GM19463 (cell line): ENCODE measurements around the gene SRPK3.
"Not testable (repeated sequence)": the region's sequence is repeated elsewhere in the genome, so short reads cannot be mapped to it uniquely, and the experiment has no call there.

Source experiments
- ATAC-seq: cut with Tn5 transposase; IDR thresholded peaks from one replicate; pipeline ENCODE4 v1.9.1; 2021; ENCODE audit warnings: mild to moderate bottlenecking, moderate library complexity; ENCODE audit not compliant: unreplicated experiment

SRPK3 gene, protein sequence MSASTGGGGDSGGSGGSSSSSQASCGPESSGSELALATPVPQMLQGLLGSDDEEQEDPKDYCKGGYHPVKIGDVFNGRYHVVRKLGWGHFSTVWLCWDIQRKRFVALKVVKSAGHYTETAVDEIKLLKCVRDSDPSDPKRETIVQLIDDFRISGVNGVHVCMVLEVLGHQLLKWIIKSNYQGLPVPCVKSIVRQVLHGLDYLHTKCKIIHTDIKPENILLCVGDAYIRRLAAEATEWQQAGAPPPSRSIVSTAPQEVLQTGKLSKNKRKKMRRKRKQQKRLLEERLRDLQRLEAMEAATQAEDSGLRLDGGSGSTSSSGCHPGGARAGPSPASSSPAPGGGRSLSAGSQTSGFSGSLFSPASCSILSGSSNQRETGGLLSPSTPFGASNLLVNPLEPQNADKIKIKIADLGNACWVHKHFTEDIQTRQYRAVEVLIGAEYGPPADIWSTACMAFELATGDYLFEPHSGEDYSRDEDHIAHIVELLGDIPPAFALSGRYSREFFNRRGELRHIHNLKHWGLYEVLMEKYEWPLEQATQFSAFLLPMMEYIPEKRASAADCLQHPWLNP

DNA sequence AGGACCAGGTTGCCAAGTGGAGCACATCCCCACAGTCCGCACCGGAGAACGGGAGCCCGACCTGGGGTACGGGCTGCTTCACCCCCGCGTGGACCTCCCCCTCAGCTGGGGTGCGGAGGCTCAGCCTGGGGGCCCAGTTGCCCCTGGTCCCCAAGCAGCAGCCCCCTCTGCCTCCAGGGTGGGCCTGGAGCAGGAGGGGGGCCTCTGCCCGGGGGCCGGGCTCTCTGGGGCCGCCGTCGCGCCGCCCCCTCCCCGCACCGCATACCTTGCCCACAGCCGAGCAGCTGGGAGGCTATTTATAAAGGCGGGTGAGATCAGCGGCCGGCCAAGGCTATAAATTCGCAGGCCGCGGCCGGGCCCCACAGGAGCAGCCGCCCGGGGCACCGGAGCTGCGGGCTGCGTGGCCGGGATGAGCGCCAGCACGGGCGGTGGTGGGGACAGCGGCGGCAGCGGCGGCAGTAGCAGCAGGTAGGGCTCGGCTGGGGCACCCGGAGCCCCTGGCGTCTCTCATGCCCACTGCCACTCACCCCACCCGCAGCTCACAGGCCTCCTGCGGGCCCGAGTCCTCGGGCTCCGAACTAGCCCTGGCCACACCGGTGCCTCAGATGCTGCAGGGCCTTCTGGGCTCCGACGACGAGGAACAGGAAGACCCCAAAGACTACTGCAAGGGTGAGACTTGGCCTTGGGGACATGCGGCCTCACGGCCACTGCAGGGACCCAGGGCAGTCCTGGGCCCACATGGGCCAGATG lies at the start of gene SRPK3:
SRPK3 (plus strand) TSS at position 364 of the 750 bp plus-strand sequence; CDS start at position 410, 46 bp downstream.
- no peak for ATAC-seq

DNA sequence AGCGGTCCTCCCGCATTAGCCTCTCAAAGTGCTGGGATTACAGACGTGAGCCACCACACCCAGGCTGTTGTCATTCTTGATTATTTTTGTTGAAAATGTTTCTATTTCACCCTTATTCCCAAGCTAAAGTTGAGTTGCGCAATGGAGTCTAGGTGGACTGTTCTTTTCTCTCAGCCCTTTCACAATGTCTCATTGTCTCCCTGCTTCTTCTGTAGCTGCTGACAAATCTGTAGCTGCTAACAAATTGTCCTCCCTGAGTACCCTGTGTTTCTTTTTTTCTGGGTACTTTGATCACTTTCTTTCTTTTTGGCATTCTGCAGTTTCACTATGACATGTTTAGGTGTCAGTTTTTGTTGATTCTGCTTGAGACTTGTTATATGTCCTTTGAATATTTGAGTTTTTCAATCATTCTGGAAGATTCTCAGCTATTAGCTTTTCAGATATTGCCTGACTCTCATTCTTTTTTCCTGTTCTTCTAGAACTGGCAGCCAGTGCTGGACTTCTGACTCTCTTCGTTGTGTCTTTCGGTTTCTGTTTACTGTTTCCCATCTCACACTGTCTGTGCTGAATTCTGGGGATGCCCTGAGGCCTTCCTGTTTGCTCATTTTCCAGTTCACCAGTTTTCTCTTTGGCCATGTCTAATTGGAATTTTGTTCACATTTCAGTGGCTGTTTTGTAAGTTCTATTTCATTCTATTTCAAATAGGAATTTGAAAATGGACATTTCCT lies 49.6 kb upstream of the SRPK3 start:
- ATAC-seq, result no peak

DNA sequence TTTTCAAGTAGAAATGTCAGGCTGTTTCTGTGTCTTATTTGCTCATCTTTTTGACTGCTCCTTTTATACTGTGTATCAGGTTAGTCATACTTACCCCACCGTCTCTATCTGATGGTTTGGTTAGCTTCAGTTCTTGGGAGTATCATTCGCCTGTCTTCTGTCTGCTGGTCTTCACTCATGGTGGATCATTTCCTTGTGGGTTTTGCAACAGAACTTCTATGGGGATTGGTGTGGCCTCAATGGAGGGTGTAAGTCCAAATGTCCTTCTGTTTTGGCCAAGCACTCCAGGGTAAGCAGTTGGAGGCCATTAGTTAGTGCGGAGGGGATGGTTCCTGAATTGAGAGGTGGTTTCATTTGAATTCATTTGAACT lies 49.0 kb upstream of the SRPK3 start:
- ATAC-seq, result no peak

DNA sequence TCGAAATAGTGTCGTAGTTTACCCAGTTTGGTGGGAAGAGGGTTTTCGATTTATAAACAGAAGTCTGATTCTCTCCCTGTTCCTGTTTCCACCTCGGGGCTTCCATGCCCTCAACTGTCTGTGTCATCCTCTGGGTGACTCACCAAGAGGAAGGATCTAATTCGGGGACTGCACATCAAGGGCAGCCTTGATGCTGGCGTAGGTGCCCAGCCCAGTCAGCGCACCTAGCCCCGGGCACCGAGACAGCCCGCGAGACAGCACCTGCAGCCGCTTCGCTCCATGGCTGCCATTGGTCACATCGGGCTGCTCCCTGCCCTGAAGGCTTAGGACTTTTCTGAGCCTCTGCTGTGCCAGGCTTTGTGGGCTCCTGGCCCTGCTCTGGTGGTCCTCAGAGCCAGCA lies 48.4 kb upstream of the SRPK3 start:
- no peak for ATAC-seq

DNA sequence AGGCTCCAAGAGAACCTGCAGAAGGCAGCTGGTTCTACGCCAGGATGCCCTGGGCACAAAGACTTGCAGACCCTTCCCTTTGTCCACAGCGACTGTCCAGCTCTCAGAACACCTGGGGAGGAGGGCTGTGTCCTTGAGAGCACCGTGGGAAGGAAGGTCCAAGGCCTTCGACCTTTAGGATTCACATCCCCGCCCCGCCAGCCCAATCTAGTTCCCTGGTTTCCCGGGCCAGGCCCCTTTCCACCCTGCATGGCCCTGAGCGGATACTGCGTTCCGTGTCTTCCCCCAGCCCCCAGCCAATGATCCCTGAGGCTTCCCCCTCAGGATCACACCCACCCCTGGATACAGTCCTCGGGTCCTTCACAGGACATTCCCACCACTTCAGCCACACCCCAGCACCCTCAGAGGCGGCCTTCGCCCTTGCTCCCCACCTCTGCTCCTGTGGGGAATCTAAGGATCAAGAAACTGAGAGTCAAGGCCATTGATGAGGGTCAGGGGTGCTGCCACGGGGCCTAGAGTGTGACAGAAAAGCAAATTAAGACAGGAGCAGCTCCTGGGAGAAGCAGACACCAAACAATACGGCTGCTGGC lies 47.1 kb upstream of the SRPK3 start:
- no peak for ATAC-seq

DNA sequence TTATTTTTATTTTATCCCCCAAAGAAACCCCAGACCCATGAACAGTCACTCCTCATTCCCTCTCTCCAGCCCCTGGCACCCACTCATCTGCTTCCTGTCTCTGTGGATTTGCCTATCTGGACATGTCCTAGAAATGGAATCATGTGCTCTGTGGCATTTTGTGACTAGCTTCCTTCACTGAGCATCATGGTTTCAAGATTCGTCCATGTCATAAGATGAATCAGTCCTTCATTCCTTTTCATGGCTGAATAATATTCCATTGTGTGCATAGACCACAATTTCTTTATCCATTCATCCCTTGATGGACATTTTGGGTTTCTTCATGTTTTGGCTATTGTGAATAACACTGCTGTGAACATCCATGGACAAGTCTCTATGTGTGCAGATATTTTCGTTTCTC lies 46.0 kb upstream of the SRPK3 start:
- ATAC-seq, result no peak

DNA sequence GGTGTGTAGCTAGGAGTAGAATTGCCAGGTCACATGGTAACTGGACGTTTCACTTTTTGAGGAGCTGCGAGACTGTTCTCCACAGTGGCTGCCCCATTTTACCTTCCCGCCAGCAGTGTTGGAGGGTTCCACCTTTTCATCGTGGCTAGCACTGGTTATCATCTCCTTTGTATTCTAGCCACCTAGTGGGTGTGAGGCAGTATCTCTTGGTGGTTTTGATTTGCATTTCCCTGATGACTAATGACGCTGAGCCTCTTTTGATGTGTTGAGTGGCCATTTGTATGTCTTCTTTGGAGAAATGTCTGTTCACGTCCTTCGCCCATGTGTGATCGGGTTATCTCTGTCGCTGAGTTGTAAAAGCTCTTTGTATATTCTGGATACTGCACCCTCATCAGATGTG lies 45.6 kb upstream of the SRPK3 start:
- ATAC-seq, result no peak

DNA sequence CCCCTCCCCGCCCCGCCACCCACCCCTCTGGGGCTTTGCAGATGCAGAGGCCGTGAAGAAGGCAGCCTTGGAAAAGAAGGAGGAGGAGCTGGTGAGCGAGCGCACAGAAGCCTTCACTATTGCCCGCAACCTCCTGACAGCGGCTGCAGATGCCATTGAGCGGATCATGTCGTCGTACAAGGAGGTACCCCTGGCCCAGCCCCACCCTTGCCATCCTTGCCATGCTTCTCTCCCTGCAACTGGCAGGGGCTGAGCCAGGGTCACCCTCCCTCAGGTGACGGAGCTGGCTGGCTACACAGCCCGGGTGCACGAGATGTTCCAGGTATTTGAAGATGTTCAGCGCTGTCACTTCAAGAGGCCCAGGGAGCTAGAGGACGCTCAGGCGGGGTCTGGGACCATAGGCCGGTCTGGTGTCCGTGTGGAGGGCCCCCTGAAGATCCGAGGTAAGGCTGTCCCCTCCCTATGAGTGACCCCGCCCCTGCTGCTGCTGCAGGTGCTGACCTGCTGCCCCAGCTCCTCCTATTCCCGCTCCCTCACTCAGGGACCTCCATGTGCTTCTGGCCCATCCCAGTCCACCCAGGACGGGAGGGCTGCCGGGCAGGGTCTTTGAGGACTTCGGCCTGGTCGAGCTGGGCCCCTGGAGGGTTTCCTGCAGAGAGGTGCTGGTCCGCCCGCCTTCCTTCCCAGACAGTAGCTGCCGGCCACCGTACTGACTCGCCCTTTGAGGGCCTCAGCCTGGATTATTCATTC lies 44.6 kb upstream of the SRPK3 start:
- ATAC-seq, result no peak

DNA sequence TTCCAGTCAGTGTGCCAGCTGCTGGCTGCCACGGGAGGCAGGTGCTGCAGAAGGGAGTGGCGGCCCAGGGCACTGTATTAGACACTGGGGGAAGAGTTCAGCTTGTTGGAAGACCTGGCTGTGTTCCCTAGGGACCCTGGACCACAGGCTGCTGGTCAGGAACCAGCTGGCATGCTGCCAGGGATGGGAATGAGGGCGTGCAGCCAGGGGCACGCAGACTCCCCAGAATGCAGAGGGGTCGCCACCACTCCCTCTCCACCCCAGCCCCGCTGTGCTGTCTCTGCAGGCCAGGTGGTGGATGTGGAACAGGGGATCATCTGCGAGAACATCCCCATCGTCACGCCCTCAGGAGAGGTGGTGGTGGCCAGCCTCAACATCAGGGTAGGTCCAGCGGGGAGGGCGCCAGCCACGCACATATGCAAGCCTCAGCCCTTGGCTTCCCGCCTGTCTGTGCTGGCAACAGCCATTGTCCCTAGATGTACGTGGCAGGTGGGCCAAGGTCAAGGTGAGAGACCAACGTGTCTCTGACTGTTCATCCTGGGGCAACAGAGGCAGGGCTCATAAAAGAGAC lies 43.9 kb upstream of the SRPK3 start:
- ATAC-seq, result no peak

DNA sequence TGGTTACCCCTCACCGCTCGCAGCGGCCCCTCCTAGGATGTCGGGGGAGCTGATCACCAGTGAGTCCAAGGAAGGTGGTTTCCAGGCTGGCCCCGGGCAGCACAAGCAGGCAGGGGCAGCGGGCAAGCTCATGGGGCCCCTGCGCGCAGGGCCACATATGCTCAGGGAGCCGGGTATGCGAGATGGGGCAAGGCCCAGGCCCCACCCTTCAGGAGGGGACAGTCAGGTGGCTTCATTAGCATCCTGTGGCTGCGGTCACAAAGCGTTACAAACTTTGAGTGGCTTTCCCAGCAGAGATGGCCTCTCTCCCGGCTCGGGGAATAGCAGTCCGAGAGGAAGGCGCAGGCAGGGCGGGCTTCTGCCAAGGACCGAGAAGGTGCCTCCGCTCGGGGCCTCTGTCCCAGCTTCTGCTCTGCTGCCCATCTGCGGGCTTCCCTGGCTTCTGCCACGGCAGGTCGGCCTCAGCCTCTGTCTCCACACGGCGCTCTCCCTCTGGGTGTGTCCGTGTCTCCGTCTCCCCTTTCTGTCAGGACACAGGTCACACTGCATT lies 42.7 kb upstream of the SRPK3 start:
- no peak for ATAC-seq

DNA sequence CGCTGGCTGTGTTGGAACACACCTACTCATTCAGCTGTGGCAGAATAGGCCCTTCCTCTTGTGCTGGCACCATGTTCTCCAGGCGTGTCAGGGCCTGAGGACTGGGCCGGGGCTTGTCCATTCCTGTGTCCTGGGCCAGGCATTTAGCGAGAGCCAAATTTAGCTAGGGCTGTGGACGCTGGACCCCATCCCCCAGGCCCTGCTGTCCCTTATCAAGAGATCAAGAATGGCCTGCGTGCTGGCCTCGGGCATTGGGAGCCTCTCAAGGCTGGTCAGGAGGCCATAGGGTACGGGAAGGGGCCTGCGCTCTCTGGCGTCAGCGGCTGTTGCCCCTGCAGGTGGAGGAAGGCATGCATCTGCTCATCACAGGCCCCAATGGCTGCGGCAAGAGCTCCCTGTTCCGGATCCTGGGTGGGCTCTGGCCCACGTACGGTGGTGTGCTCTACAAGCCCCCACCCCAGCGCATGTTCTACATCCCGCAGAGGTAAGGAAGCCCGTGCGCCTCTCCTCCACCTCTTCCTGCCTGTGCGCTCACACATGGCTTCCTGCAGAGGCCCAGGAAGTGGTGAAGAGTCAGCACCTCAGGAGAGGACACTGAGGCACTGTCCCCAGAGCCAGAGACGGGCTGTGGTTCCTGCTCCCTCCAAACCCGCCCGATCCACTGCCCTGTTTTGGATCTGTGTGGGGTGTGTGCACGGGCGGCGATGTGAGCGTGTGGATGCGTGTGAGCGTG lies 40.9 kb upstream of the SRPK3 start:
- no peak for ATAC-seq

DNA sequence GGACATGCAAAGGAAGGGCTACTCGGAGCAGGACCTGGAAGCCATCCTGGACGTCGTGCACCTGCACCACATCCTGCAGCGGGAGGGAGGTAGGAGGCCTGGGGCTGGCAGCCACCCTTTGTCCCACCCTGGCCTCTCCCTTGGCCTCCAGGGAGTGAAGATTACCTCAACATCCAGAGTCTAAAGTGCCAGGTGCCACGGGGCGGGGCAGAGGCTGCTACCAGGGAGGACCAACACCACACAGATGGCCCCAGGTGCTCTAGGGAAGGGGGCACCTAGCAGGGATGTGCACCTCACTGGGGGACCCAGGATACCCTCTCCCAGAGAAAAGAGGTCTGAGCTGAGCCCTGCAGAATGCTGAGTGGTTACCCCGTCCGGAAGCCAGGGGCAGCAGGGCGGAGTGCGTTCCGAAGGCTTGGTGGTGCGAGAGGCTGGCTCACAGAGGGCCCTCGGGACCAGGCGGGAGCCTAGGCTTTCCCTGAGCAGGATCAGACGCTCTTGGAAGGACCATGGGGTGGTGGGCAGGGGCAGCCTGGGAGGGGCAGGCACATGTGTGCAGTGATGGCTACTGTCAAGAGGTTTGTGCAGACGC lies 40.1 kb upstream of the SRPK3 start:
- ATAC-seq, result no peak

DNA sequence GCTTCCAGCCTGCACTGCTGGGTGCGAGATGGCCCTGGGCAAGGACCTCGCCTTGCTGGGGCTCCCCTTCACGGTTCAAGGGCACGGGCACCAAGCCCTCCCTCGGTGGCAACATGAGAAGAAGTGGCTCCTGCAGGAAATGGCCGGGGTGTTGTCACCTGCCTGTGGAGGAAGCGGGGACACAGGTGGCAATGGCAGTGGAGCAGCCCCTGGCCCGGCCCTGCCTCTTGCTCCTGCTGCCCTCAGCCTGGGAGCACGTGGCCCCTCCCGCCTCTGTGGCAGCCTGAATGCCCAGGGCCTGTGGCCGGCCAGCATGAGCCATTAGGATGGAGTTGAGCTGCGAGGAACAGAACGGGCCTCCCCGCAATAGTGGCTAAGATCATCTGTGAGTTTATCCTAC lies 39.4 kb upstream of the SRPK3 start:
- no peak for ATAC-seq

DNA sequence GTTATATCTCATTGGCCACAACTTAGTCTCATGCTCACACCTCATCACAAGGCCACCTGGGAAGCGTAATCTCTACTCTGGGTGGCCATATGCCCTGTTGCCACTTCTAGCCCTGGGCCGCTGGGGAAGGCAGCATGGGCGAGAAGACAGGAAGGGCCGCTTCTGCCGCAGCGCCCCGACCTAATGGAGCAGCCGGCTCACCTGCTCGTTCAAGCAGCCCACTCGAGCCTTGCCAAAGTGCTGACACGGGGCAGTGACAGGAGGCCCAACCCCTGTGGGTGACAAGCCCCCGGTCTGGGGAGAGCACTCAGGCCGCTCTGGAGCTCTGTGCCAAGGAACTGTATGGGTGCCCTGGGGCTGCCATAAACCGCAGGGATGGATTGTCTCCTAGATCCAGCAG lies 38.7 kb upstream of the SRPK3 start:
- ATAC-seq, result not testable (repeated sequence)

DNA sequence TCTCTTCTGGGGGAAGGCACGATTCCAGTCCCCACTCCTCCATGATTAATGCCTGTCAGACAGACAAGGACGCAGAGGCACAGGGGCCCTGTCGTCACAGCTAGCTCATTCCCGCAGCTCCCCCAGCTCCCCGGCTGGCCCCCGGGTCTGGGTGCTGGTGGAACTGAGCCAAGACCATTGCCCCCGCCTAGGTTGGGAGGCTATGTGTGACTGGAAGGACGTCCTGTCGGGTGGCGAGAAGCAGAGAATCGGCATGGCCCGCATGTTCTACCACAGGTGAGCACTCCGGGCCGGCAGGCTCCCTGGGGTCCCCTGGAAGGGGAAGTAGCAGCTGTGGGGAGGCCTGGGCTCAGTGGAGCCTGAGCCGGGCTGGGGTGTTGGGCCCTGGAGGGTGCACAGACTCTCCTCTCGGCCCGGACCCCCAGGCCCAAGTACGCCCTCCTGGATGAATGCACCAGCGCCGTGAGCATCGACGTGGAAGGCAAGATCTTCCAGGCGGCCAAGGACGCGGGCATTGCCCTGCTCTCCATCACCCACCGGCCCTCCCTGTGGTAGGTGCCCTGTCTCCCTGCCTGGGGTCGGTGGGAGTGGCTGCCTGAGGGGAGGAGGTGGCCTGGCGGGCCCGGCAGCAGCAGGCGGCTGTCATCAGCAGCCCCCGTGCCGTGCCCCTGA lies 37.9 kb upstream of the SRPK3 start:
- not testable (repeated sequence) for ATAC-seq

DNA sequence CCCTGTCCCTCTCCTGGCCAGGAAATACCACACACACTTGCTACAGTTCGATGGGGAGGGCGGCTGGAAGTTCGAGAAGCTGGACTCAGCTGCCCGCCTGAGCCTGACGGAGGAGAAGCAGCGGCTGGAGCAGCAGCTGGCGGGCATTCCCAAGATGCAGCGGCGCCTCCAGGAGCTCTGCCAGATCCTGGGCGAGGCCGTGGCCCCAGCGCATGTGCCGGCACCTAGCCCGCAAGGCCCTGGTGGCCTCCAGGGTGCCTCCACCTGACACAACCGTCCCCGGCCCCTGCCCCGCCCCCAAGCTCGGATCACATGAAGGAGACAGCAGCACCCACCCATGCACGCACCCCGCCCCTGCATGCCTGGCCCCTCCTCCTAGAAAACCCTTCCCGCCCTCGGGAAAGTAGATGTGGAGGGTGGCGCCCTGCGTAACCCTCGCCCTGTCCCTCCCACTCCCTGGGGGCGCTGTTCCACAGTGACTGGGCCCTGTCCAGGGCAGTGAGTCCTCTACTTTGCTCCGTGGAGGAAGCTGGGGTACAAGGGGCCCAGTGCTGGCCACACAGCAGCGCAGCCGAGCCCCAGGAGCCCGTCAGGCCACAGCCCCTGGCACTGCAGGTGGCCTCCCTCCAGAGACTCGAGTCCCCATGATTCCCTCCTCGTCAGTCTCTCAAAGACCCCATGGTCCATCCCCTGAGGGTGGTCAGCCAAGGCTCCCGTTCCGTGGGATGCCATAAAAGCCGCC lies 37.2 kb upstream of the SRPK3 start:
- ATAC-seq, result not testable (repeated sequence)
